ENCODE results near the gene C10orf90.

Gene C10orf90

GRCh38 chr10:126538439-126539135 lies 131.9 kb downstream of the C10orf90 start:
- no peak for TF ChIP-seq CTCF (conservative IDR thresholded peaks at IDR 0.05; ENCODE audit: low read depth, low read length)
- no peak overlapping the region for H3K4me3 ChIP-seq (ENCODE audit: low read depth, low read length)
- no peak for DNase-seq (ENCODE audit: low read depth)

- no peak for TF ChIP-seq CTCF (conservative IDR thresholded peaks at IDR 0.05; ENCODE audit: low read depth, low read length)
- no peak for DNase-seq (ENCODE audit: low read depth)
- H3K4me3 ChIP-seq (ENCODE audit: low read depth, low read length), result no peak overlapping the region
Observed at GRCh38 chr10:126536656-126537055, 133.8 kb downstream of the C10orf90 start.

- no peak overlapping the region for H3K4me3 ChIP-seq (ENCODE audit: low read depth, low read length)
- no peak for TF ChIP-seq CTCF (conservative IDR thresholded peaks at IDR 0.05; ENCODE audit: low read depth, low read length)
- DNase-seq (ENCODE audit: low read depth), result peak; percentile 43
Observed at GRCh38 chr10:126536148-126536547, 134.3 kb downstream of the C10orf90 start.

GRCh38 chr10:126533644-126534043 lies 136.8 kb downstream of the C10orf90 start:
- DNase-seq (ENCODE audit: low read depth), result no peak
- no peak overlapping the region for H3K4me3 ChIP-seq (ENCODE audit: low read depth, low read length)
- no peak for TF ChIP-seq CTCF (conservative IDR thresholded peaks at IDR 0.05; ENCODE audit: low read depth, low read length)

- no peak for TF ChIP-seq CTCF (conservative IDR thresholded peaks at IDR 0.05; ENCODE audit: low read depth, low read length)
- H3K4me3 ChIP-seq (ENCODE audit: low read depth, low read length), result no peak overlapping the region
- DNase-seq (ENCODE audit: low read depth), result no peak
Observed at GRCh38 chr10:126528315-126528835, 142.1 kb downstream of the C10orf90 start.

GRCh38 chr10:126527645-126528314 lies 142.7 kb downstream of the C10orf90 start:
- no peak for TF ChIP-seq CTCF (conservative IDR thresholded peaks at IDR 0.05; ENCODE audit: low read depth, low read length)
- no peak for DNase-seq (ENCODE audit: low read depth)

More at GRCh38 chr10:126527645-126528314, 142.7 kb downstream of the C10orf90 start:
- H3K4me3 ChIP-seq (ENCODE audit: low read depth, low read length), result no peak overlapping the region
